Mesendoderm (in vitro differentiated cells): ENCODE results near the gene TAS2R4. TPM values are rescaled to one million over a fixed set of nuclear protein-coding genes. Genes with fewer than 3 reads are reported as not detected.

Experiments
- small RNA-seq: library from polyadenylated mRNA; stranded (forward); fragments of <200 nt; extraction: miRNeasy Mini kit (QIAGEN cat#:217004); gene quantifications from one replicate; pipeline ENCODE3, GENCODE V24; 2013; ENCODE audit not compliant: insufficient read depth

The TAS2R4 gene

Small RNAs within 50 kb of the gene (small RNA-seq; reads per million reads assigned to genes)
- not detected for gene RNU1-82P
